Activated CD4-positive, alpha-beta memory T cell treated with anti-CD3 and anti-CD28 coated beads, Interleukin-2, amount 10 ng/mL, durations not matched to agents 7 days and 5 days (primary cell): Measurements from ENCODE around the gene OAS1. TPM values are rescaled to one million over a fixed set of nuclear protein-coding genes. Genes with fewer than 3 reads are reported as not detected.

Experiments
- CTCF ChIA-PET: fragments of 350-600 bp; sonication (Branson Sonifier 250); formaldehyde crosslinking; loops from one replicate; lab custom pipeline; 2021; ENCODE audit warnings: antibody characterized with exemption, inconsistent platforms; lab: Charles Lee
- POLR2A ChIA-PET: fragments of 350-600 bp; sonication (Branson Sonifier 250); formaldehyde crosslinking; loops from one replicate; lab custom pipeline; 2021; ENCODE audit warnings: antibody characterized with exemption; lab: Charles Lee
- DNase-seq: peaks from one replicate; pipeline ENCODE4 v3.0.0-alpha.2; 2020
- H3K27ac Mint-ChIP-seq: one replicate; pipeline ENCODE4 v1.8.0; 2021; ENCODE audit warnings: mild to moderate bottlenecking, mixed read lengths
- H3K27me3 Mint-ChIP-seq: one replicate; pipeline ENCODE4 v1.8.0; 2021; ENCODE audit warnings: mixed read lengths
- H3K36me3 Mint-ChIP-seq: one replicate; pipeline ENCODE4 v1.8.0; 2021; ENCODE audit warnings: low read depth, mixed read lengths
- H3K4me1 Mint-ChIP-seq: one replicate; pipeline ENCODE4 v1.8.0; 2021; ENCODE audit warnings: mixed read lengths
- H3K4me3 Mint-ChIP-seq: one replicate; pipeline ENCODE4 v1.8.0; 2021; ENCODE audit warnings: mild to moderate bottlenecking, mixed read lengths
- H3K9me3 Mint-ChIP-seq: one replicate; pipeline ENCODE4 v1.8.0; 2021; ENCODE audit warnings: mixed read lengths
- total RNA-seq, 2 experiments: library from RNA; stranded (reverse); gene quantifications; one replicate each; pipeline ENCODE4 v1.2.3, GENCODE V29; 2021

Gene OAS1
- total RNA-seq, result 100 to 1,000 TPM; 246 to 248 TPM

DNA sequence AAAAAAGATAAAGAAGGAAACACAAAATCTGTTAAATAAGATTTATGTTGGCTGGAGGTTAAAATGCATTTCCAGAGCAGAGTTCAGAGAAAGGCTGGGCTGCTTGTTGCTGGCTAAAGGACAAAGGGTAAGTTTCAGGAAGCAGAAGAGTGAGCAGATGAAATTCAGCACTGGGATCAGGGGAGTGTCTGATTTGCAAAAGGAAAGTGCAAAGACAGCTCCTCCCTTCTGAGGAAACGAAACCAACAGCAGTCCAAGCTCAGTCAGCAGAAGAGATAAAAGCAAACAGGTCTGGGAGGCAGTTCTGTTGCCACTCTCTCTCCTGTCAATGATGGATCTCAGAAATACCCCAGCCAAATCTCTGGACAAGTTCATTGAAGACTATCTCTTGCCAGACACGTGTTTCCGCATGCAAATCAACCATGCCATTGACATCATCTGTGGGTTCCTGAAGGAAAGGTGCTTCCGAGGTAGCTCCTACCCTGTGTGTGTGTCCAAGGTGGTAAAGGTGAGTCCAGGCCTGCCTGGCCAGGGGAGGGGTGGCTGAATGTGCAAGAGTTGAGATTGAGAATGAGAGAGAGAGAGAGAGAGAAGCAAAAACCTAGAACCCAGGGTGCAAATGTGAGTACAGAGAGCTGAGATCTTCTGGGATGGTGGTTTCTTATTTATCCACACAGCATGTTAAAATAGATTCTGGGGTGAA, at the start of gene OAS1:
TSS of gene OAS1 (plus strand) at position 251 of the 703 bp plus-strand sequence. CDS start at position 329, 78 bp downstream.
- peaks cover 78% of the 10 kb centered on the region for H3K4me1 Mint-ChIP-seq
- peak within 1 kb of the TSS; percentile 100 for H3K4me3 Mint-ChIP-seq
- H3K27me3 Mint-ChIP-seq, result no peaks in the 10 kb centered on the region
- peak; percentile 69 for DNase-seq
- peaks cover 13% of the 10 kb centered on the region for H3K9me3 Mint-ChIP-seq
- ChIA-PET POLR2A (interaction anchor here (0.5 to 5.1 kb wide), 25 partner anchors 8 to 1221 kb away, joined by 3 to 183 read pairs (median 5); partner anchors contain the start of genes ACAD10, BRAP, DDX54 and OAS2), CTCF (interaction anchor here (0.6 to 4.1 kb wide), 8 partner anchors 11 to 330 kb away, joined by 3 to 35 read pairs (median 4); partner anchors contain the start of genes OAS2 and OAS3)
- peaks cover 52% of the 10 kb centered on the region for H3K36me3 Mint-ChIP-seq
- peak within 1 kb of the TSS; percentile 99 for H3K27ac Mint-ChIP-seq

DNA sequence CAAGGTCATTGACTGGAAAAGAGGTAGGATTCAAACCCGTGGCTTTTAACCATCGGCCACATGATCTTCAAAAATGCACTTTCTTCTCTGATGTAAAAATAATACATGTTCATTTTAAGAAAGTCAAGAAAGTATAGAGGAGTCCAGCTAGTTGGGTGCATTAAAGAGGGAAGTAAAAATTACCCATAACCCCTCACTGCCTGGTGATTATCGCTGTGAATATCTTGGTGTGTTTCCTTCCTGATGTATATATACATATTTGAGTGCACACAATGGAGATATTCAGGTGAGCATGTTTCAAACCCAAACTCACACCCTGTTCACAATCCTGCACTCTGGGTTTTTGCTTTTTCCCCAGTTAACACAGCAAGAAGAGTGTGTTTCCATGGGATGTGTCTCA, 47.5 kb upstream of the OAS1 start:
- no peak for DNase-seq

DNA sequence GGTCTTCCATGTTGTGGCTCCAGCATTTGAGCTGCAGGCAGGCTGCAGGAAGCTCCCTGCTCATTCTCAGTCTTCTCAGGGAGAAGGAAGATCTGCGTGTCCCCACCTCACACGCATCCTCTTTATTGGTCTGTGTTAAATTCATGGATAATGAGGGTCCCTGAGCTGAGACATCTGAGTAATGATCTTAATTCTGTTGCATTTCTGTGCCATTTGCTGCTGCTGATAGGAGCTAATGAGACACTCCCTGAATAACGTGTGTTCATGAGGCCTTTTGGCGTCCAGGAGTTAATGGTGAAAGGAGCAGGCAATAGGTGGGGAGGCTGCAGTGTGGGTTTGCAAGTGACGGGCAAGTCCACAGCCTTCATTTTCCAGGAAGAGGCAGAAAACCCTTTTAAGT, 46.6 kb upstream of the OAS1 start:
- no peaks in the 10 kb centered on the region for H3K36me3 Mint-ChIP-seq
- no peak overlapping the region for H3K4me3 Mint-ChIP-seq
- no peak overlapping the region for H3K27ac Mint-ChIP-seq
- no peaks in the 10 kb centered on the region for H3K4me1 Mint-ChIP-seq
- peaks cover 23% of the 10 kb centered on the region for H3K27me3 Mint-ChIP-seq
- ChIA-PET POLR2A (no interaction called here), CTCF (interaction anchor here (2.2 kb wide), 1 partner anchor 40 kb away, joined by 9 read pairs; no protein-coding TSS in a partner anchor)
- H3K9me3 Mint-ChIP-seq, result no peaks in the 10 kb centered on the region
- no peak for DNase-seq

More for the DNA sequence above, 47.5 kb upstream of the OAS1 start:
- H3K27ac Mint-ChIP-seq, result no peak overlapping the region
- H3K4me1 Mint-ChIP-seq, result no peaks in the 10 kb centered on the region
- H3K4me3 Mint-ChIP-seq, result no peak overlapping the region
- H3K9me3 Mint-ChIP-seq, result no peaks in the 10 kb centered on the region
- CTCF ChIA-PET, result no interaction called here
- POLR2A ChIA-PET, result no interaction called here
- H3K36me3 Mint-ChIP-seq, result no peaks in the 10 kb centered on the region
- H3K27me3 Mint-ChIP-seq, result peaks cover 19% of the 10 kb centered on the region

DNA sequence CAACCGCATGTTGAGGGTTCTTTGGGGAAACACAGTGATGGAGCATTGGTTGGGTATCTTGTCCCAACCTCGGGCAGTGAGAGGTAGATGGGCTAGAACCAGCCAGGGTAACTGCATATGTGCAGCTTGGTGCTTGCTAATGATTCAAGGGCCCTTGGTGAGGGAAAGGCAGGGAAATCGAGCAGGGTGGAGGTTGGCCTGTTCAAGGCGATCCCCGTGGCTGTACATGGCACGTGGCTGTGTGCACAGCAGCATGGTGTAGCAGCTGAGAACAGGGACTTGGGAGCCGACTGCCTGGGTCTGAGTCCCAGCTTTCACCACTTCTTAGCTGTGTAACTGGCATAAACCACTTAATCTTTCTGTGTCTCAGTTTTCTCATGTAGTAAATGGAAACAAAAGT, 45.5 kb upstream of the OAS1 start:
- Mint-ChIP-seq H3K4me3 (no peak overlapping the region), H3K27ac (no peak overlapping the region), H3K4me1 (no peaks in the 10 kb centered on the region), H3K27me3 (peaks cover 19% of the 10 kb centered on the region), H3K9me3 (no peaks in the 10 kb centered on the region), H3K36me3 (no peaks in the 10 kb centered on the region)
- POLR2A ChIA-PET, result no interaction called here
- DNase-seq, result no peak
- CTCF ChIA-PET, result interaction anchor here (2.2 kb wide), 1 partner anchor 39 kb away, joined by 9 read pairs; no protein-coding TSS in a partner anchor

DNA sequence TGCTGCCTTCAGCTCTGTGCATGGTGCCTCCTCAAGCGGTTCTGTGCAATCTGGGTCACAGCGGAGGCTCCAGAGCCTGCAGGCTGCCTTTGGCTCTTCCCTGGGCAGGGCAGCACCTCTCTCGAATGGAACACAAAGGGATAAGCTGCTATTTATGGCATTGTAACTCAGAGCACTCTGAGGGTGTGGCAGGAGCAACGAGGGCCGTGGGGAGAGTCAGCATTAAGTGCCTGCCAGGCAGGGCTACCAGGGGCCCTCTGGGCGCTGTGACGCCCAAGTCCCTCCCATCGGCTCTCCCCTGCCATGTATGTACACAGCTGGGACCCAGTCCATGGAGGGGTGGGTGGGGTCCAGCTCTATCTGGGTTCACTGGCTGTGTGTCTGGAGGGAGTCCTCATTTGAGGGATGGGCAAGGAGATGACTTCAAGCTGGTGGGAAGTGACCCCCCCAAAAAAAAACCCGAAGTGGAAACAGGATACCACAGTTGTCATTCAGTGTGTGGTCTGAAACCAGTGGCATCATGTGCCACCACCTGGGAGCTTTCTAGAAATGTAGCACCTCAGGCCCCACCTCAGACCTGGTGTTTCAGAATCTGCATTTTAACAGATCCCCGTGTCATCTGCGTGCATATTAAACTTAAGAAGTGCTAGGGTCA, 44.0 kb upstream of the OAS1 start:
- no peaks in the 10 kb centered on the region for H3K36me3 Mint-ChIP-seq
- ChIA-PET POLR2A (no interaction called here), CTCF (interaction anchor here (2.2 kb wide), 1 partner anchor 38 kb away, joined by 9 read pairs; no protein-coding TSS in a partner anchor)
- no peak overlapping the region for H3K4me3 Mint-ChIP-seq
- H3K4me1 Mint-ChIP-seq, result no peaks in the 10 kb centered on the region
- H3K27me3 Mint-ChIP-seq, result peaks cover 17% of the 10 kb centered on the region
- no peak overlapping the region for H3K27ac Mint-ChIP-seq
- no peaks in the 10 kb centered on the region for H3K9me3 Mint-ChIP-seq
- no peak for DNase-seq

DNA sequence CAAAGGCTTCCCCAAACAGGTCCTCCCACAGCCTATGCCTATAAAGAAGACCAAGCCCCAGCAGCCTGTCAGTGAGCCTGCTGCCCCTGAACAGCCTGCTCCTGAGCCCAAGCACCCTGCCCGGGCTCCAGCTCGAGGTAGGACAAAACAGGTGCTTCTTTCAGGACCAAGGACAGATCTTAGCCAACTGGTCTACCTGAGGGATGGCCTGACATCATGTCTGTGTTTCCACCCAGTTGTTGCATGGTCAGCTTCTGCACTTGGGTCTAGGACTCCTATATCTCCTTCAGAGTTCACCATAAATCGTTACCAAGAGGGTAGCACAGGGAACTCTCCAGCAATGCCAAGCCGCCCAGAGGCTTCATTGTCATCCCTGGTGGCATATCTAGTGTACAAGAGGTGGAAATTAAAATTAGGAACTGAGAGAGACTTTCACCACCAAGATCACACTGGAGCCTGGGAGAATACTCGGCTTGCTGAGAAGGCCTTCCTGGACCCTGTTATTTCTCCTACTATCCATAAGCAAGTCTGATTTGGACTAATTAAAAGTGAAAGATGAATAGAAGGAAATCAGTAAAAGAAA, 38.2 kb upstream of the OAS1 start:
- no peaks in the 10 kb centered on the region for H3K9me3 Mint-ChIP-seq
- ChIA-PET CTCF (no interaction called here), POLR2A (no interaction called here)
- DNase-seq, result no peak
- no peaks in the 10 kb centered on the region for H3K36me3 Mint-ChIP-seq
- H3K27ac Mint-ChIP-seq, result no peak overlapping the region
- H3K27me3 Mint-ChIP-seq, result peaks cover 44% of the 10 kb centered on the region
- no peak overlapping the region for H3K4me3 Mint-ChIP-seq
- H3K4me1 Mint-ChIP-seq, result no peaks in the 10 kb centered on the region

DNA sequence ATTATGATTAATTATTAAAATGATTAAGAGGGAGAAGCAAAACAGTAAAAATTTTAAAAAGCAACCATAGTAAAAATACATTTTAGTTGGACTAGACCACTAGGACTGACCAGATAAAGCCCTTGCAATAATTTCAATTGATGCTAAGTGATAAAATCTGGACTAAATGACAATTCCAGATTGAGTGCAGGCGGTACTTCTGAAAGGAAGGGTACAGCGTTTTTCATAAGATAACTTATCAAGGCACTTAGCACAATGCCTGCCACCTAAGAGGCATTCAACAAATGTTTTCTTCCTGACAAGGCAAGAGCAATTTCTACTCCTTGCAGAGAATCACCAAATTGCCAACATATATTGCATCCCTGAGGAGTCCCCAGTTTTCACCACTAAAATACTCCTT, 37.7 kb upstream of the OAS1 start:
- DNase-seq, result no peak
- Mint-ChIP-seq H3K9me3 (no peaks in the 10 kb centered on the region), H3K27me3 (peaks cover 48% of the 10 kb centered on the region), H3K36me3 (no peaks in the 10 kb centered on the region), H3K4me3 (no peak overlapping the region), H3K4me1 (no peaks in the 10 kb centered on the region), H3K27ac (no peak overlapping the region)
- POLR2A ChIA-PET, result no interaction called here
- CTCF ChIA-PET, result no interaction called here

DNA sequence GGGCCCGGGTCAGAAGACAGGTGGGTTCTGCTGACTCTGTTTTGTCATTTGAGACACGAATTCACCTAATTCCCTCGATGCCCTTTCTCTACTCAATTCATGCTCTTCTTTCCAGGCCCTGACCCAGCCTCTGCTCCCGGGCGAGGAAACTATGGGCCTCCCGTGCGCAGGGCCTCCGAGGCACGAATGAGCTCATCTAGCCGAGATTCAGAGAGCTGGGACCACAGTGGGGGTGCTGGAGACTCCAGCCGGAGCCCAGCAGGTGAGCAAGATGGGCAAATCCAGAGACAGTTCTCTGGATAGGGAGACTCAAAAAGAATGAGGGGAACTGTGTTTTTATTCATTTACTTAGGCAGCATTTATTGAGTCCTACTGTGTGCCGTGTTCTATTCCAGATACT, 37.0 kb upstream of the OAS1 start:
- peaks cover 46% of the 10 kb centered on the region for H3K27me3 Mint-ChIP-seq
- POLR2A ChIA-PET, result no interaction called here

DNA sequence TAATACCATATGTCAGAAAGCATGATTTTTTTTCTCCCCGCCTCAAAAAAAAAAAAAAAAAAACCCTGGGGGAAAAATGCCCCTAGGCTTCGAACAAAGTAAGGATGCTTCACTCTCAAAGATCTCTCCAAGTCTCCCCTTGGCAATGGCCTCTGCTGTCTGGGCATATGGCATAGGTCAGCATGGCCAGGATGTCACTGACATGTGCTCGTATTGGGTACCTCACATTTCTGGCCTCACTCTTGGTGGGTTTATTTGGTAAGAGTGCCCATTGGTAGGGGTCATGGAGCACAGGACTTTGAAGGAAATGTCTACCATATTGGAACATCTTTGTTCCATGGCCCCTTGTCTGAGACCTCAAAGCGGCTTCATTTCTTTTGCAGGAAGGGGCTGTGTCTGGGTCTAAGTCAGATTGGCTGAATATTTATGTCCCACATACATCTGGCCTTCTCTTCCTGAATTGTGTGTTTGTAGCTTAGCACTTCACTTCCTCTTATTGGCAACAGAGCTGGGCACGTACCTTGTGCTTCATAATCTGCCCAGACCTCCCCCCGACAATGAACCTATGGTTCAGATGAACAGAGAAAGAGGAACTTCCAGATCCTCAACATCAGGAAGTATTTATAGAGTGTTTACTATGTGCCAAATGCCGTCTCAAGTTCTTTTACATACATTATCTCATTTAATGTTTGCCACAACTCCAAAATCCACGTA, 36.3 kb upstream of the OAS1 start:
- ChIA-PET POLR2A (no interaction called here), CTCF (no interaction called here)
- no peak overlapping the region for H3K27ac Mint-ChIP-seq
- H3K9me3 Mint-ChIP-seq, result no peaks in the 10 kb centered on the region
- H3K4me1 Mint-ChIP-seq, result no peaks in the 10 kb centered on the region
- no peak for DNase-seq
- no peaks in the 10 kb centered on the region for H3K36me3 Mint-ChIP-seq
- no peak overlapping the region for H3K4me3 Mint-ChIP-seq
- peaks cover 42% of the 10 kb centered on the region for H3K27me3 Mint-ChIP-seq

More for the DNA sequence above, 37.0 kb upstream of the OAS1 start:
- Mint-ChIP-seq H3K9me3 (no peaks in the 10 kb centered on the region), H3K36me3 (no peaks in the 10 kb centered on the region), H3K4me3 (no peak overlapping the region), H3K4me1 (no peaks in the 10 kb centered on the region), H3K27ac (no peak overlapping the region)
- CTCF ChIA-PET, result no interaction called here
- no peak for DNase-seq

DNA sequence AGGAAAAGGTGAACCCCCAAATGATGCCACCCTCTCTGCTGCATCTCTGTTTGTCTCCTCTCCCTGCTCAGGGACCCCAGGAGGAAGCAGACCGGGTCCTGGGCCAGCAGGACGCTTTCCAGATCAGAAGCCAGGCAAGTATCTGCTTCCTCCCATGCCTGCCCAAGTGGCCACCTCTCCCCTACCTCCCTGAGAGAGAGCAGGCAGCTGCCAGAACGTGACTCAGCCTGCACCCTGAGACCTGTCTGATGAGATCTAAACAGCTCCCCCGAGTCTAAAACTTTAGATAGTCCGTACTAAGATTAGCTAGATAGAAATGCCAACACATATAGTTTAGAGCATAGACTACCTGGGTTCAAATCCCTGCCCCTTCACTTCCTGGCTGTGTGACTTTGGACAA, 31.2 kb upstream of the OAS1 start:
- peaks cover 57% of the 10 kb centered on the region for H3K27me3 Mint-ChIP-seq
- no peaks in the 10 kb centered on the region for H3K4me1 Mint-ChIP-seq
- POLR2A ChIA-PET, result no interaction called here
- no peak overlapping the region for H3K4me3 Mint-ChIP-seq
- no peak overlapping the region for H3K27ac Mint-ChIP-seq
- no peaks in the 10 kb centered on the region for H3K36me3 Mint-ChIP-seq
- no peaks in the 10 kb centered on the region for H3K9me3 Mint-ChIP-seq
- CTCF ChIA-PET, result interaction anchor here (1.6 kb wide), 1 partner anchor 85 kb away, joined by 3 read pairs; no protein-coding TSS in a partner anchor
- no peak for DNase-seq

DNA sequence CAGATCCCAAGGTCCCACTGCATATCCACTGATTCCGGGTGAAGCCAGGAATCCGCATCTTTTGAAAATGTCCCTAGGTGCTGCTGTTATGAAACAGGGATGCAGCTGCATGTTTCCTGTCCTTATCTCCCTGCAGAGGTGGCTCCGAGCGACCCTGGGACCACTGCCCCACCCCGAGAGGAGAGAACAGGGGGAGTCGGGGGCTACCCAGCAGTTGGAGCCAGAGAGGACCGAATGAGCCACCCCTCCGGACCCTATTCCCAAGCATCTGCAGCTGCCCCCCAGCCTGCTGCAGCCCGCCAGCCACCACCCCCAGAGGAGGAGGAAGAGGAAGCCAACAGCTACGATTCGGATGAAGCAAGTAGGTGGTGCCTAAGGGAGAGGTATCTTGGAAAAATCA, 30.3 kb upstream of the OAS1 start:
- peaks cover 57% of the 10 kb centered on the region for H3K27me3 Mint-ChIP-seq
- H3K4me3 Mint-ChIP-seq, result no peak overlapping the region
- H3K9me3 Mint-ChIP-seq, result no peaks in the 10 kb centered on the region

DNA sequence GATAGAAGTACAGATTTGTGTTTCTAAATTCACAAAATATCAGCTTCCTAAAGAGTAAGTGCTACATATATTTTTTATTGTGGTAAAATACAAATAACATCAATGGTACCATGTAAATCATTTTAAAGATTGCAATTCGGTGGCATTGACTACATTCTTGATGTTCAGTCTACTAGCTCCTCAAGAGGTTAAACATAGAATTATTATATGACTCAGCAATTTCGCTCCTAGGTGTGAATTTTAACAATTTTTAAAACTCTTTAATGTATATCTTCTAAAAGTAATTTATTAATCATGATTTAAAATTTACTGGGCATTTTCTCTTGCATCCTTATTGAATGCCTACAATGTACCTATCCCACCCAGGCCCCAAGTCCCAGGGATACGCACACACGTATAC, 29.8 kb upstream of the OAS1 start:
- H3K4me3 Mint-ChIP-seq, result no peak overlapping the region
- no peaks in the 10 kb centered on the region for H3K9me3 Mint-ChIP-seq
- H3K27me3 Mint-ChIP-seq, result peaks cover 55% of the 10 kb centered on the region
- H3K27ac Mint-ChIP-seq, result no peak overlapping the region
- no peak for DNase-seq
- H3K4me1 Mint-ChIP-seq, result no peaks in the 10 kb centered on the region
- CTCF ChIA-PET, result no interaction called here
- no peaks in the 10 kb centered on the region for H3K36me3 Mint-ChIP-seq
- POLR2A ChIA-PET, result no interaction called here

More for the DNA sequence above, 30.3 kb upstream of the OAS1 start:
- H3K27ac Mint-ChIP-seq, result no peak overlapping the region
- no peak for DNase-seq
- POLR2A ChIA-PET, result no interaction called here
- CTCF ChIA-PET, result interaction anchor here (1.6 kb wide), 1 partner anchor 86 kb away, joined by 3 read pairs; no protein-coding TSS in a partner anchor
- H3K36me3 Mint-ChIP-seq, result no peaks in the 10 kb centered on the region
- no peaks in the 10 kb centered on the region for H3K4me1 Mint-ChIP-seq
